ENCODE results near the gene CRYGN. TPM values are rescaled to one million over a fixed set of nuclear protein-coding genes. Genes with fewer than 3 reads are reported as not detected.

Gene CRYGN
- total RNA-seq, 2 experiments from 2014 or later: not detected

DNA sequence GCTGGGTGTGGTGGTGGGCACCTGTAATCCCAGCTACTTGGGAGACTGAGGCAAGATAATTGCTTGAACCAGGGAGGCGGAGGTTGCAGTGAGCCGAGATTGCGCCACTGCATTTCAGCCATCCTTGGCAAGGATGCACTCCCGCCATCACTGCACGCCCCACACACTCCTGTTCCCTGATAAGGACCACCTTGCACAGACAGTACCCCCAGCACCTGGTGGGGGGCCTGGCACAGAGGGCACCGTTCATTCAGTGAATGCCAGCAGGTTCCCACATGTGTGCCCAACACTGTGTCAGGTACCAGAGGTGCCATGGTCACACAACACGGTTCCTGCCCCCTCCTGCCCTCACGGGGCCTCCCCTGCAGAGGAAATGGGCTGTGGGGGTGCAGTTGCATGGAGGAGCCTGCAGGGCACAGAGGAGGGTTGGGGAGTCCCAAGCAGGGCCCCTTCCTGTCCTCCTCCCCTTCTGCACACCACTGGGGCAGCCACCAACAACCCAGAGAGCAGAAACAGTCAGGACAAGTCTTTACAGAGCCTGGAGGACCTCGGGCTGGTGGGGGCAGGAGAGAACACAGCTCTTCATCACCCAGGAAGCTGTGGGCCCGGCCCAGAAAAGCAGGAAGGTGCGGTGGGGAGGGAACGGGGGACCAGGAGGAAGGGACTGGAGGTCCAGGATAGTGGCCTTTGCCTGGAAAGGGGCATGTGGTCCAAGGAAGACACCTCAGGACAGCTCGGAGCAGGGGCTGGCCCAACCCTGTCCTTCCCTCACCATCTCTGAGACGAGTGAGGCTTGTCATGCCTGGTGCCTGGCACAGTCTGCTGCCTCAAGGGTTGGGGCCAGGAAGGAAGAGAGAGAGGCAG, 7.1 kb downstream of the CRYGN start:
- DNase-seq (peak; percentile 84), ATAC-seq (peak; percentile 89)
- peaks cover 41% of the 10 kb centered on the region for H3K4me1 Mint-ChIP-seq
- peak overlapping the region; percentile 33 for H3K4me3 Mint-ChIP-seq
- CTCF ChIA-PET: interaction anchor here (3.8 kb wide), 1 partner anchor 16 kb away, joined by 23 read pairs; no protein-coding TSS in a partner anchor
- no peaks in the 10 kb centered on the region for H3K9me3 Mint-ChIP-seq (ENCODE audit: low read depth)
- peak overlapping the region; percentile 79 for H3K27ac Mint-ChIP-seq
- no peaks in the 10 kb centered on the region for H3K36me3 Mint-ChIP-seq
- H3K27me3 Mint-ChIP-seq: peaks cover under 1% of the 10 kb centered on the region

DNA sequence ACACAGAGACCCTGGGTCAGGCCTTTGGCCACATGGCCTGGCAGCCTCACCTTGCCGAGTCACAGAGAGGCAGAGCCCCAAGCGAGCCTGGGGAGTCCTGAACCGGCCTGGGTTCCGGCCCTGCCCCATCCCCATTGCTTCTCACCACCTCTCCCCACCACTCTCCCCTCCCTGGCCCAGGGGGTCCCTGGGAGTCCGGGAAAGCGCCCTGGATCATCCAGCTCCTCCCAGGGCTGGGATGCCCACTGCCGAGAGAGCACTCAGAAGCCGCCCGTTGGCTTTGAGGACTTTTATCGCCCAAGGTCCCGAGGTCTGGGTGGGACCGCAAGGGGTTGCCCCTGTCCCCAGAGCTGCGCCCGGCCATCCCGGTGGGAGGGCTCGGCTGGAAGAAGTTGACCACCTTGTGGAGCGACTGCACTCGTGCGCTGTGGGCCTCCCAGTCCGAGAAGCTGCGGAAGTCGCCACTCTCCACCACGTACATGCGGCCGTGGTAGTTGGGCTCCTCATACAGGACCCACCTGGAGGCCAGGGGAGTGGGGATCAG, 8.1 kb downstream of the CRYGN start:
- ATAC-seq: no peak
- DNase-seq: no peak
- Mint-ChIP-seq H3K9me3 (ENCODE audit: low read depth) (no peaks in the 10 kb centered on the region), H3K27ac (no peak overlapping the region), H3K4me1 (peaks cover 41% of the 10 kb centered on the region), H3K36me3 (no peaks in the 10 kb centered on the region), H3K4me3 (no peak overlapping the region), H3K27me3 (peaks cover 3% of the 10 kb centered on the region)
- CTCF ChIA-PET: no interaction called here

DNA sequence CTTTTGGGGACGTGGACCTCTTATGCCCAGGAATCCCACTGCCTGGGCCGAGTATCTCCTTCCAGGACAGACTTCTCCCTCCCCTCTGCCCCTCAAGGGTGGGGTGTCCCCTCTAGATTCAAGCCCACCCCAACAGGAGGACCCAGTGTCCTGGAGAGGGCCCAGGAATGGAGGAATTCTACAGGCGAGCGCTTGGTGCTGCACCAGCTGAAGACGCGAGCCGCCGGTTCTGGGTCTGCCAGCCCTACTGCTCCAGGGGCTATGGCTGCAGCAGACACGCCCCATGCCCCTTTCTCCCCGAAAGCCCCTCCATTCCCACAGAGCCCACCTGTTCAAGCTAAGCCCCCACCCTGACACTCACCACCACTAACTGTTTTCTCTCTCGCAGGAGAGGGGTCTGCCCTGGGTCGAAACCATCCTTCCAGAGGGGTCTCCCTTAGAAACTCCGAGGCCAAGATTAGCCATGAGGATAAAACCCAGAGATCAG, 8.6 kb downstream of the CRYGN start:
- H3K4me3 Mint-ChIP-seq: no peak overlapping the region
- no peaks in the 10 kb centered on the region for H3K36me3 Mint-ChIP-seq
- H3K27ac Mint-ChIP-seq: no peak overlapping the region
- H3K4me1 Mint-ChIP-seq: peaks cover 41% of the 10 kb centered on the region
- H3K9me3 Mint-ChIP-seq (ENCODE audit: low read depth): no peaks in the 10 kb centered on the region
- ATAC-seq (no peak), DNase-seq (no peak)
- CTCF ChIA-PET: interaction anchor here (1.2 kb wide), 1 partner anchor 14 kb away, joined by 3 read pairs; no protein-coding TSS in a partner anchor
- peaks cover 8% of the 10 kb centered on the region for H3K27me3 Mint-ChIP-seq

DNA sequence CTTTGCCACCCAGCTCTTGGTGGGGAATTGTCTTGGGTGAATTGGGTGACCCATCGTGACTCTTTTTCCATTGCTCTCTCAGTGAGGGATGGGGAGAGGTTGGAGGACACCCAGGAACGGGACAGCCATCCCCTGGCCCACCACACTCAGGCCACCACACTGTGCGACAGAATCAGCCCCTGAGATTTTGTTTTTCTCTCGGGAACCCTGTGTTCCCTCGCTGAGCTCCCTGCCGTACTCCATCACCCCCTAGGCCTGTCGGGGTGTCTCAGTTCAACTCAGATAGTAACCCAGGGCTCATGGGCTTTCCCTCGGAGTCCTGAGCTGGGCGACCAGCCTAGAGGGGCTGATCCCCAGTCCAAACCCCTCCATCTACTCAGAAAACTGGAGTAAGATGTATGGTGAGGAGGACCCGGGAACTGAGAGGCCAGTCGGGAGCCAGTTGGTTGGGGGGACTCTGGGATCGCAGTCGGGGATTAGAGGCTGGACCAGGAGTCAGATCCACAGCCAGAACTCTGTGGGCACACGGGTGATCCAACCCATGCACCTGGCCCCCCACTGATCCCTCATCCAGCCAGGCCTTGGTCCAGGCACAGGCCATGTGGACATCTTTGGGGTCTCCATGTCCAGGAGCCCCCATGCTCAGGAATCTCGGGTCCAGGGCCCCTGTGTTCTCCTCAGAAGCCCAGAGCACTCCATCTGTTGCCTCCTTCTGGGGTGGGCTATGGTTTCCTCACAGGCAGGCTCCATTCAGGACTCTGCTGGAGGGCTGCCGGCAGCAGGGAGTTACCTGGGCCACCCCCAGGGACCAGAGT, 9.3 kb downstream of the CRYGN start:
- Mint-ChIP-seq H3K4me1 (peaks cover 41% of the 10 kb centered on the region), H3K27me3 (peaks cover 8% of the 10 kb centered on the region), H3K36me3 (no peaks in the 10 kb centered on the region), H3K4me3 (no peak overlapping the region), H3K27ac (peak overlapping the region; percentile 73), H3K9me3 (ENCODE audit: low read depth) (no peaks in the 10 kb centered on the region)
- no peak for ATAC-seq
- no peak for DNase-seq
- CTCF ChIA-PET: interaction anchor here (0.9 to 1.9 kb wide), 5 partner anchors 11 to 116 kb away, joined by 3 to 16 read pairs (median 4); no protein-coding TSS in a partner anchor

DNA sequence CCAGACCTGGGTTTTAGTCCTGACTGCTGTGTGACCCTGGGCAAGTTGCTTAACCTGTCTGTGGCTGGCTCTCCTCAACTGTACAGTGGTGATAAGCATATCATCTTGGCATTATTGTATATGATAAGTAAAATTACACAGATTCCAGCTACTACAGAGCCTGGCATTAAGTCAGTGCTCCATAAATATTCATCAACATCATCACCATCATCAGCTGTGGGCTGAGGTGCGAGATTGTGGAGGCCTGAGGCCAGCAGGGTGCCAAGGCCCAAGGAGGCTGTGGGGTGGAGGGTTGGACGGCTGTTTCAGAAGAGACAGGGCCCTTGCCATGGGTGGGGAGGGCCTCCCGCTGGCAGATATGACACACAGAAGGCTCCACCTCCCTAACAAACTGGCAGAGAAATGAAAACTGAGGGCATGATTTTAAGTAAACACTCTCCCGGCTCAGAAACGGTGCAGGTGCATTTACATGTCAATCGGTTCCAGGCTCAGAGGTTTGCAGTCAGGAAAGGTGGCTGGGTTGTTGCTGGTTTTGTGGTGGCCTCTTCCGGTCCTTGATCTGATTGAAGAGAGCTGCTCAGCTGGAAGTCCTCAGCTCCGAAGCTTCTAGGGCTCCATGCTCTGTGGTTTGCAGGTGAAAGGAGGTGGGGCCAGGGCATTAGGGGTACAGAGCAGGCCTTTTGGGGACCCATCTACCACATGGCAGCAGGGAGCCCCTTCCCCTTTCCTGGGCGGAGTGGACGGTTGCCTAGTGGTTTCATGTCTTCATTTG, 10.2 kb downstream of the CRYGN start:
- Mint-ChIP-seq H3K9me3 (ENCODE audit: low read depth) (no peaks in the 10 kb centered on the region), H3K4me1 (peaks cover 41% of the 10 kb centered on the region), H3K36me3 (no peaks in the 10 kb centered on the region), H3K27me3 (peaks cover 11% of the 10 kb centered on the region), H3K27ac (peak overlapping the region; percentile 73), H3K4me3 (peak overlapping the region; percentile 43)
- peak; percentile 80 for DNase-seq
- peak; percentile 63 for ATAC-seq
- CTCF ChIA-PET: interaction anchor here (0.9 to 1.9 kb wide), 7 partner anchors 11 to 115 kb away, joined by 3 to 16 read pairs (median 4); no protein-coding TSS in a partner anchor

DNA sequence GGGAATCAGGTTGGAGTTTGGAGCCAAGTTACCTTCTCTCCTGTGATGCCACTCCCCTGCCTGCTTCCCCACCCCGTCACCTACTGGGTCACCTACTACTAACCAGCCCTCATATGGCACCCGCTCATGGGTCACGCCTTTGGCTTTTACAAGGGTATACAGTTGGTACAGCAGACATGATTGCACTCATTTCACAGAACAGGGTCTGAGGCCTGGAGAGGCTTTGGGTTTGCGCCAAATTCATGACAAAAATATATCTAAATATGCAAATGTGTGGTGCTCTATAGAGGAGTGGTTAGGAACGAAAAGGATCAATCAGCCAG, 10.7 kb downstream of the CRYGN start:
- Mint-ChIP-seq H3K9me3 (ENCODE audit: low read depth) (no peaks in the 10 kb centered on the region), H3K4me3 (no peak overlapping the region), H3K36me3 (no peaks in the 10 kb centered on the region), H3K4me1 (peaks cover 41% of the 10 kb centered on the region), H3K27ac (peak overlapping the region; percentile 73), H3K27me3 (peaks cover 16% of the 10 kb centered on the region)
- CTCF ChIA-PET: interaction anchor here (1.0 to 1.9 kb wide), 5 partner anchors 18 to 79 kb away, joined by 3 to 16 read pairs (median 3); no protein-coding TSS in a partner anchor
- ATAC-seq: no peak
- no peak for DNase-seq

DNA sequence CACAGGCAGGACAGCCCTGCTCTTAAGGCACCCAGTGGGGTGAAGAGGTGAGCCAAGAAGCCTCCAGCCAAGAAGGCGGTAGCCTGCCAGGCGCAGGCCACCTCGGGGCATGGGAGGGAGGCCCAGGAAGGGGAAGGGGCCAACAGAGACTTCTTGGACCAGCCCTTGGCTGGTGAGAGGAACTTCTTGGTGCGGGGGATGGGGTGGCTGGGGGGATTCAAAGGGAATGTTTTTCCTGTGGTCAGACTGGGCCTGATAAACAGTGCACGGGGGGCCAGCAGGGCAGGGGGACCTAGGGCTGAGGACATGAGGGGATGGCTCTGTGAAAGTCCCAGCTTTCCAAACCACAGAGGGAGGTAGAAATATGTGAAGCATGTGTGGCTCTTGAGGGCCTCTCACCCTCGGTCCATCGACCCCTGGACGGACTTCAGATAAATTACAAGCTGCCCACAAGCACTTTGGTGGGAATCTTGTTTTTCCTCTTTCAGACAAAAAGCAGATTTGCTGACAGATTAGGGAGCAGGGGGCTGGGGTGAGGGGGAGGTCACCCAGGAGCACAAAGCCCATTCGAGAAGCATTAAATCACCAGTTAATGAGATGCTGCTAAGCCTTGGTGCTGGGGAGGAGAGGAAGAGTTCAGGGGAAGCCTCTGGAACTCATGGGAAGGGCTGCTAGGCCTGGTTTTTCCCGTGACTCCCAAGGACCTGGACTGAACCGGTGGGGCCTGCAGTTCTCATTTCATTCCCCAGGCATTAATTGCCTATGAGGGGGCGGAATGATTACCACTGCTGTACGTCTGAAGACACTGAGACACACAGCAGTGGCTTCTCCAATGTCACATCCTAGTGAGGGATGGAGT, 11.3 kb downstream of the CRYGN start:
- Mint-ChIP-seq H3K4me3 (no peak overlapping the region), H3K27ac (no peak overlapping the region), H3K4me1 (peaks cover 41% of the 10 kb centered on the region)

DNA sequence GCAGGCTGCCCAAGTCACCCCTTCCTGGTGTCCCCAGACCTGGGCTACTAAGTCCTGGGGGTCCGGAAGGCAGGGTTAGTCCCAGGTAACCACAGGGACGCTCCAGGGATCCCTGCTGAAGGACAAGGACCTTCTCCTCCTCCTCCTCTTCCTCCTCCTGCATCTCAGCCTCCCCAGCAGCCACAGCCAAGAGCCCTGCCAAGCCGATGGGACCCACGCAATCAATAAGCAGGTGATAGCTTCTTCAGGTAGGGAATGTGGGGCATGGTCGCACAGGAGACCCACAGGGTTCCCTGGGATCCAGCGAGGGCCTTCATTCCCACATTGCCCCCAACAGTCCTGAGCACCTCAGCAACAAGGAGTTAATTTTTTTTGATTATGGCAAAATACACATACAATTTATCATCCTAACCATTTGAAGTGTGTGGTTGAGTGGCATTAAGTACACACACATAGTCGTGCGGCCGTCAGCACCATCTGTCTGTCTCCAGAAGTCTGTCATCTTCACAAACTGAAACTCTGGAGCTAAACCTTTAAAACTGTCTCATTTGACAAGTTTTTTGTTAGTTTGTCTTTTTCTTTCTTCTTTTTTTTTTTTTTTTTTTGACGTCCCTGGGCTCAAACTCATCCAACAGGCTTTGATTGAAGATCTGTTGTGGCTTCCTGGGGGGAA, 12.1 kb downstream of the CRYGN start:
- no peak overlapping the region for H3K4me3 Mint-ChIP-seq
- no peak for DNase-seq
- no peaks in the 10 kb centered on the region for H3K9me3 Mint-ChIP-seq (ENCODE audit: low read depth)
- H3K27ac Mint-ChIP-seq: no peak overlapping the region
- H3K4me1 Mint-ChIP-seq: peaks cover 35% of the 10 kb centered on the region
- no peaks in the 10 kb centered on the region for H3K36me3 Mint-ChIP-seq
- no peak for ATAC-seq
- CTCF ChIA-PET: interaction anchor here (1.1 kb wide), 1 partner anchor 16 kb away, joined by 3 read pairs; no protein-coding TSS in a partner anchor
- H3K27me3 Mint-ChIP-seq: peaks cover 16% of the 10 kb centered on the region

More for the DNA sequence above, 11.3 kb downstream of the CRYGN start:
- CTCF ChIA-PET: interaction anchor here (1.0 to 1.5 kb wide), 4 partner anchors 17 to 78 kb away, joined by 3 to 7 read pairs (median 3); no protein-coding TSS in a partner anchor
- ATAC-seq (no peak), DNase-seq (no peak)
- Mint-ChIP-seq H3K9me3 (ENCODE audit: low read depth) (no peaks in the 10 kb centered on the region), H3K36me3 (no peaks in the 10 kb centered on the region), H3K27me3 (peaks cover 16% of the 10 kb centered on the region)

DNA sequence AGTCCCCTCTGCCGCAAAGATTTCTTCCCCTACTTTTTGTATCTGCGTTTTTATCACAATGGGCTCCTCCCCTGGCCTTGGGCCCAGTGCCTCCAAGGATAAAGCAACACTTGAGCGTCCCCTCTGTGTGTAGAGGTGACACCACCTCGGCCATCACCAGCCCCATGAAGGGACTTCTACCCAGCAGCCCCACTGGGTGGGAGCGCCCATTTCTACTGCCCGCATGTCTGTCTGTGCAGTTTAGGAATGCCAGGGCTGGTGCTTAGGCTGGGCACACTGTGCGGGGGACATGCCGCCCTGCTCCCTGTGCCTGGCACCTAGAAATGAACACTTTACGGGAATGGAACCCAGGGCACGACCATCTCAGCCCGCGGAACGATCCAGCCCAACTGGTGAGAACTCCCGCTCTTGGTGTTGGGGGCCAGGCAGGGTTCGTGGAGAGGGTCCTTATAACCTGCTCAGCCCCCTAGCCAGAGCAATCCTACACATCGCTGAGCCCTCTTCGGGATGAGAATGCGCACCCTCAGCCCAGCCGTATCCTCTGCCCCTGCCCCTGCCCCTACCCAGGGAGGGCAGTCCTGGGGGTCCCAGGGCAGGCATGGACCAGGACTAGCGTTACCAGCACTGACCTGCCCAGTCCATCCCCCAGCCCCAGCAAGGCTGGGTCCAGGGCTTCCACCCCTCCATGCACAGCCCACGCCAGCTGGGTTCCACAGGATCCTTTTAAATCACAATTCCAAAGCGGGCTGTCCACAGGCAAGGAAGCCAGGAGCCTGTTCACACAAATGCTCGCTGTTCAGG, 12.8 kb downstream of the CRYGN start:
- Mint-ChIP-seq H3K27ac (no peak overlapping the region), H3K9me3 (ENCODE audit: low read depth) (no peaks in the 10 kb centered on the region), H3K4me3 (no peak overlapping the region), H3K27me3 (peaks cover 21% of the 10 kb centered on the region), H3K36me3 (no peaks in the 10 kb centered on the region), H3K4me1 (peaks cover 29% of the 10 kb centered on the region)
- ATAC-seq (no peak), DNase-seq (no peak)
- CTCF ChIA-PET: no interaction called here

DNA sequence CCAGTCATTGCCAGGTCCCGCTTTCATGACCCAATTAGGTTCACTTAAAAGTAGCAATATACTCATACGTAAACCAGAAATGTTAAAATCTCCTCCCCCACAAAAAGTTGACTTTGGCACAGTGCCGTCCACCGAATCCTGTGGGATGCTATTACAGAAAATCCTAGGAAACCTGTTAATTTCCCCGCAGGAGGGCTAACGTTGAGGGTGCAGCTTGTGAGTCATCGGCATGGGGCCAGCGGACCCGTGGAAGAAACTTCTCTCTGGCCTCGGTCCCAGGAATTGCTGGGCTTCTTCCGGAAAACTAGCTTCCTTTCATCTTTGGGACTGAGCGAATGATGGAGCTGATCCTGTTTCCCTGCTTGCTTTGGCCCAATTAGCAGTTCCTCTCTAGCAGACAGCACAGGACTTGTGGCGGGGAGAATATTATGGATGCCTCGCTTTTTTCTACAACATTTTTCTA, 13.5 kb downstream of the CRYGN start:
- ATAC-seq (no peak), DNase-seq (no peak)
- H3K4me1 Mint-ChIP-seq: peaks cover 27% of the 10 kb centered on the region
- no peaks in the 10 kb centered on the region for H3K9me3 Mint-ChIP-seq (ENCODE audit: low read depth)
- H3K36me3 Mint-ChIP-seq: no peaks in the 10 kb centered on the region
- H3K27ac Mint-ChIP-seq: no peak overlapping the region
- H3K27me3 Mint-ChIP-seq: peaks cover 26% of the 10 kb centered on the region
- CTCF ChIA-PET: interaction anchor here (0.7 to 1.0 kb wide), 2 partner anchors 21 to 357 kb away, joined by 3 read pairs; no protein-coding TSS in a partner anchor
- no peak overlapping the region for H3K4me3 Mint-ChIP-seq

All from activated CD8-positive, alpha-beta memory T cell treated with anti-CD3 and anti-CD28 coated beads, Interleukin-2, amount 10 ng/mL, durations not matched to agents 7 days and 5 days (primary cell).